Rectal smooth muscle tissue (tissue), 1 donor: Measurements from ENCODE around the gene SRD5A3.

Source experiments
- H3K27ac ChIP-seq: one replicate; pipeline ENCODE4 v1.7.0; 2013; ENCODE audit warnings: low read depth, low read length, inconsistent platforms
- H3K27me3 ChIP-seq: one replicate; pipeline ENCODE4 v1.7.0; 2013; ENCODE audit warnings: low read length; ENCODE audit not compliant: control insufficient read depth, insufficient read depth
- H3K36me3 ChIP-seq: one replicate; pipeline ENCODE4 v1.7.0; 2013; ENCODE audit warnings: low read length; ENCODE audit not compliant: control insufficient read depth, insufficient read depth
- H3K4me1 ChIP-seq: one replicate; pipeline ENCODE4 v1.7.0; 2013; ENCODE audit warnings: low read length; ENCODE audit not compliant: control insufficient read depth, insufficient read depth
- H3K4me3 ChIP-seq: one replicate; pipeline ENCODE4 v1.7.0; 2013; ENCODE audit warnings: low read length
- H3K9ac ChIP-seq: one replicate; pipeline ENCODE4 v1.7.0; 2013; ENCODE audit warnings: low read length

SRD5A3 gene

DNA sequence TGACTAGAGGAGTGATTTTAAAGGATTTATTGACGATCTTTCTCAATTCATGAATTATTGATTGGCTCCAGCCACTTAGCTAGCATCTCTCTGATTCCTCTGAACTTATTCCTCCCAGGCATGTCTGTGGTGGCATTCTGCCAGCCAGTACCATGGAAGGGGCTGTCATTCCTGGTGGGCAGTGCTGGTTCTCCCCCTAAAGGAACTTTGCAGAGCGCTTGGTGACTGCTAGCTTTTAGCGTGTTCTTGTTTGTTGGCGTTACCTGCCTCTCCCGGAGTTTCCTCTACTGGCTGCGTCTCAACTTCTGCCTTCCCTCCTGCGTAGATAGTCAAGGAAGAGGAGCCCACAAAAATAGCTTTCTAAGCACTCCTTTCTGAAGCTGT is 19.3 kb downstream of the SRD5A3 start:
- Histone ChIP-seq H3K27me3 (no peaks in the 10 kb centered on the region), H3K36me3 (no peaks in the 10 kb centered on the region), H3K27ac (no peak overlapping the region), H3K4me3 (no peak overlapping the region), H3K9ac (no peak overlapping the region), H3K4me1 (no peaks in the 10 kb centered on the region)

GRCh38 chr4:55366621-55367020 is 20.6 kb downstream of the SRD5A3 start:
- no peaks in the 10 kb centered on the region for H3K36me3 ChIP-seq
- H3K27me3 ChIP-seq = no peaks in the 10 kb centered on the region
- H3K4me3 ChIP-seq = no peak overlapping the region
- no peak overlapping the region for H3K27ac ChIP-seq
- H3K4me1 ChIP-seq = no peaks in the 10 kb centered on the region
- H3K9ac ChIP-seq = no peak overlapping the region

- Histone ChIP-seq H3K9ac (no peak overlapping the region), H3K27me3 (no peaks in the 10 kb centered on the region), H3K4me1 (no peaks in the 10 kb centered on the region), H3K36me3 (no peaks in the 10 kb centered on the region), H3K4me3 (no peak overlapping the region), H3K27ac (no peak overlapping the region)
These were observed 21.2 kb downstream of the SRD5A3 start for GRCh38 chr4:55367084-55367722.

- Histone ChIP-seq H3K27me3 (no peaks in the 10 kb centered on the region), H3K4me3 (no peak overlapping the region), H3K27ac (no peak overlapping the region), H3K9ac (no peak overlapping the region), H3K36me3 (no peaks in the 10 kb centered on the region), H3K4me1 (no peaks in the 10 kb centered on the region)
These were observed 23.9 kb downstream of the SRD5A3 start for GRCh38 chr4:55369968-55370367.

DNA sequence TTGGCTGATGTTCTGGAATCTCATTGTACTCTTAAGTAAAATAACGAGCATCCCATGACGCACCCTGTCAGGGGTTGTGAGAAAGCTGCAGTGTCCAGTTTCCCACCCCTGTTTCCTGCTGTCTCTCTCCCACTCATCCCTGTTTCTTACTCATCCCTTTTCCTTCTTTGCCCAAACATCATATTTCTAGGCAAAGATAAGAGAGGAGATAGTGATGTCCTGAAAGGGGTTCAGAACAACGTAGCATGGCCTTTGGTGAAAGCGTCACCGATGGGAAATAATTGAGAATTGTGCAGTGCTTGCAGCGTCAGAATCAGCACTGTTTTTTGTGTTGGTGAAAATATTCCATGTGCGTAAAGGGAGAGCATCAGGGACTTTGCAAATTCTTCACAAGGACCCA is 26.2 kb downstream of the SRD5A3 start:
- Histone ChIP-seq H3K36me3 (no peaks in the 10 kb centered on the region), H3K9ac (no peak overlapping the region), H3K27me3 (no peaks in the 10 kb centered on the region), H3K4me3 (no peak overlapping the region), H3K4me1 (no peaks in the 10 kb centered on the region), H3K27ac (no peak overlapping the region)

GRCh38 chr4:55373461-55373860 is 27.4 kb downstream of the SRD5A3 start:
- Histone ChIP-seq H3K36me3 (no peaks in the 10 kb centered on the region), H3K4me3 (no peak overlapping the region), H3K4me1 (no peaks in the 10 kb centered on the region), H3K9ac (no peak overlapping the region), H3K27ac (no peak overlapping the region), H3K27me3 (no peaks in the 10 kb centered on the region)

DNA sequence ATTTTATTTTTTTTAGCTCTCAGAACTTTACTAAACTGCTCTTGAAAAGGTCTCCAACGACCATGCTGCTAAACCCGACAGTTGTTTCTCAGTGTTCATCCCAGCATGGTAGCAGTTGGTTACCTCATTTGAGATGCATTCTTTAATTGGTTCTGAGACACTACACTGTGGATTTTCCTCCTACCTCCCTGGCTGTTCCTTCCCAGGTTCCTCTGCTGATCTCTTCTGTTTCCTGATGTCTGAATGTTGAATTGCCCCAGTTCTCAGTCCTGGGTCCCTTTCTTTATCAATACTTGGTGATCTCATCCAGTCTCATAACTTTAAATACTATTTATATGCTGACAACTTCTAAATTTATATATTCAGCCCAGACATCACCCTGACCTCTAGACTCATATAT is 30.7 kb downstream of the SRD5A3 start:
- Histone ChIP-seq H3K27me3 (no peaks in the 10 kb centered on the region), H3K36me3 (no peaks in the 10 kb centered on the region), H3K4me1 (no peaks in the 10 kb centered on the region), H3K27ac (no peak overlapping the region), H3K9ac (no peak overlapping the region), H3K4me3 (no peak overlapping the region)

- Histone ChIP-seq H3K36me3 (no peaks in the 10 kb centered on the region), H3K27ac (no peak overlapping the region), H3K9ac (no peak overlapping the region), H3K27me3 (no peaks in the 10 kb centered on the region), H3K4me3 (no peak overlapping the region), H3K4me1 (no peaks in the 10 kb centered on the region)
These were observed 32.8 kb downstream of the SRD5A3 start for GRCh38 chr4:55378617-55379467.

GRCh38 chr4:55380576-55380975 is 34.5 kb downstream of the SRD5A3 start:
- H3K4me3 ChIP-seq = no peak overlapping the region
- H3K27me3 ChIP-seq = no peaks in the 10 kb centered on the region
- no peaks in the 10 kb centered on the region for H3K4me1 ChIP-seq
- no peaks in the 10 kb centered on the region for H3K36me3 ChIP-seq
- H3K9ac ChIP-seq = no peak overlapping the region
- no peak overlapping the region for H3K27ac ChIP-seq

DNA sequence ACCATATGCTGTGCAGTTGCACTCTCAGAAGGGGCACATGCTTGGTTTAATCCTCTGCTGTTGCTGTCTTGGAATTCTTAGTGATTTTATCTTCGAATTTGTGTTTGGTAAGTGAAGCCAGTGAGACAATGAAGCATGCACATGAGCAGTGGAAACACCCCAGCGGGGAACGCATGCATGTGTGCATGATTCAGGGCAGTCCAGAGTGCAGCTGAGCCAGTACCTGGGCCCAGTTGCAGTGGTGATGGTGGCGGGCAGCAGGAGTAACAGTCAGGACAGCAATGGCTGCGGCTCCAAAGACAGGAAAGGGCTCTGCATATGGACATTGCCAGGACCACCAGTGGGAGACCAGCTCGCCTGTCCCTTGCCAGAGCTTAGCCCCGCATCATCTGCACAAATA is 35.5 kb downstream of the SRD5A3 start:
- Histone ChIP-seq H3K4me3 (no peak overlapping the region), H3K27ac (no peak overlapping the region), H3K9ac (no peak overlapping the region), H3K27me3 (no peaks in the 10 kb centered on the region), H3K4me1 (no peaks in the 10 kb centered on the region), H3K36me3 (no peaks in the 10 kb centered on the region)

DNA sequence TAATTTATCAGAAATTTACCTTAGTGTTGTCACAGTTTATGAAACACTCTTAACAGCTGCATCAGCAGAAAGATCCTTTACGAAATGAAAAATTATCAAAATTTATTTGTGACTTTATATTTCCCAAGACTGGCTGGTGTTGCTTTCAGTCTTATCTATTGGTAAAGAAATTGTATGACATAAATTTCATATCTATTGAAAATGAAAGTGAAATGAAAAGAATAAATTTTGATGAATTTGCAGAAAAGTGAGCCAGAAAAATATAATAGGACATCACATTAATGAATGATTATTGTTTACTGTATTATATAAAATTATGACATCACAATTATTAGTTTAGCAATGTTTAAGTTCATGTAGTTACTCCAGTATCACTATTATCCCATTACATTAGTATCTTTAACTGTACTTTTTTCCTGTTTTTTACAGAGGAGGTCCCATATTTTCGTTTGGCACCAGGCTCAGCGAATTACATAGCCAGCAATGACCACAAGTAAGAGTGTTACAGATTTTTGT is 36.5 kb downstream of the SRD5A3 start:
- no peaks in the 10 kb centered on the region for H3K27me3 ChIP-seq
- H3K4me1 ChIP-seq = no peaks in the 10 kb centered on the region
- H3K4me3 ChIP-seq = no peak overlapping the region
- H3K36me3 ChIP-seq = no peaks in the 10 kb centered on the region
- no peak overlapping the region for H3K27ac ChIP-seq
- no peak overlapping the region for H3K9ac ChIP-seq

DNA sequence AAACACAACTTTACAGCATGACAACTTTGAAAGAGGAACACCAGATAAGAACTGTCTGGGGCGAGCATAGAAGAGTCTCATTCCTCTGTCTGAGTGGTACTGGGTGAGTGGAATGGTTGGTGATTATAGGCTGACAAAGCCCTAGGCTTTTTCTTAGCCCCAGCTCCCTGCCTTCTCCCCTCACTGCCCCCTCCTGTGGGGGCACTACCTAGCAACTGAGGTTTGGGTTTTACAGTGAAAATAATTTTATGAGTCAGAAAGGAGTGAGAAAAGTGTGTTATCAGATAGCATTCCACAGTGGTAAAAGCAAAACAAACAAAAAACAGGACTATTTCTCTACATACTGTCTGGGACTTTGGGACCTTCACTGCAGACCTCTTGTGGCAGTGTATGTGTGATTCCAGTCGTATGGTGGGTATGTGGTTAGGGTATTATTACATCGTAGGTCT is 39.2 kb downstream of the SRD5A3 start:
- Histone ChIP-seq H3K27me3 (no peaks in the 10 kb centered on the region), H3K4me3 (no peak overlapping the region), H3K4me1 (no peaks in the 10 kb centered on the region), H3K27ac (no peak overlapping the region), H3K36me3 (no peaks in the 10 kb centered on the region), H3K9ac (no peak overlapping the region)

- Histone ChIP-seq H3K4me1 (no peaks in the 10 kb centered on the region), H3K9ac (no peak overlapping the region), H3K27ac (no peak overlapping the region), H3K27me3 (no peaks in the 10 kb centered on the region), H3K36me3 (no peaks in the 10 kb centered on the region), H3K4me3 (no peak overlapping the region)
These were observed 40.0 kb downstream of the SRD5A3 start for GRCh38 chr4:55386073-55386472.
